Kidney epithelial cell (primary cell): ENCODE results near the gene RABGAP1L. TPM values are rescaled to one million over a fixed set of nuclear protein-coding genes. Genes with fewer than 3 reads are reported as not detected.

Source experiments
- DNase-seq: peaks from one replicate; pipeline ENCODE4 v3.0.0-alpha.2; 2010; ENCODE audit warnings: low read depth
- H3K27me3 ChIP-seq: 2 replicates; pipeline ENCODE4 v1.6.0; 2011; ENCODE audit warnings: low read length; ENCODE audit not compliant: control insufficient read depth, insufficient read depth
- H3K36me3 ChIP-seq: 2 replicates; pipeline ENCODE4 v1.5.1; 2011; ENCODE audit warnings: low read length; ENCODE audit not compliant: control insufficient read depth, insufficient read depth
- H3K4me3 ChIP-seq: 2 replicates; pipeline ENCODE4 v1.5.1; 2011; ENCODE audit warnings: low read depth, mild to moderate bottlenecking, control low read depth, low read length
- CTCF ChIP-seq: IDR thresholded peaks from 2 replicates; pipeline ENCODE4 v1.5.1; 2011; ENCODE audit warnings: mild to moderate bottlenecking, moderate library complexity, low read length, control low read depth, inconsistent platforms; ENCODE audit not compliant: insufficient read depth, poor library complexity, severe bottlenecking
- total RNA-seq: library from RNA; depleted of rRNA; stranded (reverse); fragments of >200 nt; gene quantifications from 2 replicates; pipeline ENCODE4 v1.2.3, GENCODE V29; 2015

Gene RABGAP1L
- total RNA-seq, 1 donor from 2014 or later, result 22.1 TPM

- no peaks in the 10 kb centered on the region for H3K27me3 ChIP-seq
- H3K36me3 ChIP-seq, result no peaks in the 10 kb centered on the region
- DNase-seq, result no peak
- no peak for TF ChIP-seq CTCF
- no peak overlapping the region for H3K4me3 ChIP-seq
Measured at GRCh38 chr1:174721246-174721645, 561.9 kb downstream of the RABGAP1L start.

GRCh38 chr1:174723816-174724215 is 564.5 kb downstream of the RABGAP1L start:
- TF ChIP-seq CTCF, result no peak
- Histone ChIP-seq H3K27me3 (no peaks in the 10 kb centered on the region), H3K4me3 (no peak overlapping the region), H3K36me3 (no peaks in the 10 kb centered on the region)
- no peak for DNase-seq

- Histone ChIP-seq H3K27me3 (no peaks in the 10 kb centered on the region), H3K36me3 (no peaks in the 10 kb centered on the region), H3K4me3 (no peak overlapping the region)
- TF ChIP-seq CTCF, result no peak
- DNase-seq, result no peak
Measured at GRCh38 chr1:174724219-174724618, 564.9 kb downstream of the RABGAP1L start.

DNA sequence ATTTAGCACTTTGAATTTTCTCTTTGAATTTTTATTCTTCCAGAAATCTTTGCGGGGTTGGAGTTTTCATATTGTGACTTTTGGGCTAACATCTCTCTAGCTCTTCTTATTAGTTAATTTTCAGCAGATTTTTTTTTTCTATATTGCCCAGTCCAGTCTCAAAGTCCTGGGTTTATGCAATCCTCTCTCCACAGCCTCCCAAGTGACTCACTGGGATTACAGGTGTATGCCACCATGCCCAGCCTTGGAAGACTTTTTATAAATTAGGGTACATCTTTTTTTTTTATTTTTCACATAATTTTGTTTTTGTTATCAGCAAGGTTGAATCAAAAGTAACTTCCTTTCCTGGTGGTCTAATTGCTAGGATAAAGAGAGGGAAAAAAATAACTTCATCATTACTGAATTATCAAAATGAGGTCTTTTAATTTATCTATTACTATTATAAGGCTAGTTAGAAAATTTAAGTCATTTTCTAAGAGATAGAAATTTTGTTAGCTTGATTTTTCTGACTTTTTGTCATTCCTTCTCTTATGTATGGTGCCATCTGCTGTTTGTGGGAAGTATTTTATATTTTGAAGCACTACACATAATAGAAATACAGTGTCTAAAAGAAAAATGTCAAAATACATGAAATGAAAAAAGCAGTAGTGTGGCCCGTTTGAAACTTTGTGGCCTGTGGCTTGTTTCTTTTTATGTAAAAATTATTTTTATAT is 567.0 kb downstream of the RABGAP1L start:
- DNase-seq, result peak; percentile 4
- TF ChIP-seq CTCF, result peak; percentile 36
- no peaks in the 10 kb centered on the region for H3K27me3 ChIP-seq
- no peak overlapping the region for H3K4me3 ChIP-seq
- no peaks in the 10 kb centered on the region for H3K36me3 ChIP-seq

DNA sequence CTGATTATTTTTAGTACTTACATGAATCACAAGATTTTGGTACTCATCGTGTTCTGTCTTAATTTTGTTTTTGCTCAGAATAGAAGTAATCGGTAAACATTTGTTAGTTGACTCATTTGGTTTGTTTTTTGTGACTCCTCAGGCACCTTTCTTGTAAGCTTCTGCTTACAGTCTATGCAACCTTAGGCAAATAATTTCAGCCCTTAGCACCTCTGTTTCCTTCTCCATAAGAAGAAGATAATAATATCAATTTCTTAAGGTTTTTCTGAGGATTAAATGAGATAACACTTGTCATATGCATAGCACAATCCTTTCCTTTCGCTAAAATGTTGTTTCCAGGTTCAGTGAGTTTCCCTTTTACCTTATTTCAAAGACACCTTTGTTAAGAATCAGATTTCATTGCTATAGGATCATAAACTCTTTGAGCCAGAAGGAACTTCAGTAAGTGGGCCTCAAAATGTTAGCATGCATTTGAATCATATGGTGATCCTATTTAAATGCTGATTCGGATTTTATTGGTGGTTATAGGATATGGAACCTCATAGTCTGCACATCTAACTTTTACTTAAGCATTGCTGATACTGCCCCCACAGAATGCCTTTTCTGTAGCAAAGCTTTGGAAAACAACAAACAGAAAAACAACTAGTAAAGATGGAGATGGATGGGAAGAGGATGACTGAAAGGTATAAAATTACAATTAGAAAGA is 567.7 kb downstream of the RABGAP1L start:
- H3K27me3 ChIP-seq, result no peaks in the 10 kb centered on the region
- no peak for TF ChIP-seq CTCF
- H3K36me3 ChIP-seq, result no peaks in the 10 kb centered on the region
- no peak for DNase-seq
- H3K4me3 ChIP-seq, result no peak overlapping the region
